ENCODE results near the gene KCNT2.

The KCNT2 gene

GRCh38 chr1:196380316-196380715 is 227.9 kb downstream of the KCNT2 start:
- no peak for DNase-seq (ENCODE audit: low spot score)
- TF ChIP-seq CTCF (IDR thresholded peaks at IDR 0.05; ENCODE audit: extremely low read depth, insufficient read depth, missing control alignments) = no peak
- in situ Hi-C loops (cut with MboI; ENCODE audit: low pct_unique_long_range_greater_than_20kb, low sequenced_read_pairs, unreplicated experiment) = no loop called here

DNA sequence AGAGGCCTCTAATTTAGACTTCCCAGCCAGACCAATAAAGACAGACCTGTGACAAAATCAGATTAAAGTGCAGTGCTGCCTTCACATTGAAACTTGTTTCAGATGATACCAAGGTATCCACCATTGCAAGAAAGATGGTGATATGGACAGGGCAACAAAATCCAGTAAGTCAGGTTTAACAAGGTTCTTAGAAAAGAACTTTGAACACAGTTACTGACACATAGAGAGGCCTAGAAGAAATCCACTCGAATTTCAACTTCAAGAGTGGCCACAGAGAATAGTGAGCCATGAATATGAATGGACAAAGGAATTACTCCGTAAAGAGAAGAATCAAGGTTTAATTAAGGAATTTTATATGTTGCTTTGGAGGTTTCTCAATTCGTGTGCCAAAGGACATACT is 230.4 kb downstream of the KCNT2 start:
- no peak for TF ChIP-seq CTCF (IDR thresholded peaks at IDR 0.05; ENCODE audit: extremely low read depth, insufficient read depth, missing control alignments)
- in situ Hi-C loops (cut with MboI; ENCODE audit: low pct_unique_long_range_greater_than_20kb, low sequenced_read_pairs, unreplicated experiment) = no loop called here
- DNase-seq (ENCODE audit: low spot score) = no peak

DNA sequence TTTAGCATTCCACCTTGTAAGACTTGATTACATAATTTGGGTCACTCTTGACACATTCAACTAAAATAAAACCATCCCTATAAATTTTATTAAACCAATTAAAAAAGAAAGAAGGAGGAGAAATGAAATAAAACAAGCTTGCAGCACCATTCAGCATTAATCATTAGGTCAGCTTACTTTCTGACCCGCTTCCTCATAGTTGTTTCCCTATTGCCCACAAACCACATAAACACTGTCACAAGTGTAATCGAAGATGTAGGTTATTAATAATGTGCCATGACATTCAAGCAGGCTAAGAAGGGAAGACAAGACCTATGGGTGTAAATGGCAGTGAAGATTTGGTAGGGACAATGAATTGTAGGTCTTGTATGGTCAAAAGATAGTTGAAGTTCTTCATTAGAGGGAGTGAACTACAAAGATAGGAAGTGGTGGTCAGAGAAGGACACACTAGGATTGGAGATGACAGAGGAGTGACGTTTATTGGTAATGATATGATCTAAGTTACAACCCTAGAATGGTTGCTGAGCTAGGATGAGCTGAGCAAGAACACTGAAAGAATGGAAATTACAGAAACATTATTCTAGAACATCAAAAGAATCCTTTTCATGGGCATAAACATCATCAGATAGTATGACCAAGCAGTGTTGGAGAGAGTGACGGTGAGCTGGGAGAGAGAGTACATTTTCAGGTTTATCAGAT is 231.5 kb downstream of the KCNT2 start:
- in situ Hi-C loops (cut with MboI; ENCODE audit: low pct_unique_long_range_greater_than_20kb, low sequenced_read_pairs, unreplicated experiment) = no loop called here

GRCh38 chr1:196373798-196374197 is 234.4 kb downstream of the KCNT2 start:
- TF ChIP-seq CTCF (IDR thresholded peaks at IDR 0.05; ENCODE audit: extremely low read depth, insufficient read depth, missing control alignments) = no peak
- in situ Hi-C loops (cut with MboI; ENCODE audit: low pct_unique_long_range_greater_than_20kb, low sequenced_read_pairs, unreplicated experiment) = no loop called here
- DNase-seq (ENCODE audit: low spot score) = no peak

More for the DNA sequence above, 231.5 kb downstream of the KCNT2 start:
- TF ChIP-seq CTCF (IDR thresholded peaks at IDR 0.05; ENCODE audit: extremely low read depth, insufficient read depth, missing control alignments) = no peak
- no peak for DNase-seq (ENCODE audit: low spot score)

- in situ Hi-C loops (cut with MboI; ENCODE audit: low pct_unique_long_range_greater_than_20kb, low sequenced_read_pairs, unreplicated experiment) = no loop called here
- peak; percentile 13 for DNase-seq (ENCODE audit: low spot score)
- peak; percentile 40 for TF ChIP-seq CTCF (IDR thresholded peaks at IDR 0.05; ENCODE audit: extremely low read depth, insufficient read depth, missing control alignments)
Observed at GRCh38 chr1:196372896-196373536, 235.2 kb downstream of the KCNT2 start.

DNA sequence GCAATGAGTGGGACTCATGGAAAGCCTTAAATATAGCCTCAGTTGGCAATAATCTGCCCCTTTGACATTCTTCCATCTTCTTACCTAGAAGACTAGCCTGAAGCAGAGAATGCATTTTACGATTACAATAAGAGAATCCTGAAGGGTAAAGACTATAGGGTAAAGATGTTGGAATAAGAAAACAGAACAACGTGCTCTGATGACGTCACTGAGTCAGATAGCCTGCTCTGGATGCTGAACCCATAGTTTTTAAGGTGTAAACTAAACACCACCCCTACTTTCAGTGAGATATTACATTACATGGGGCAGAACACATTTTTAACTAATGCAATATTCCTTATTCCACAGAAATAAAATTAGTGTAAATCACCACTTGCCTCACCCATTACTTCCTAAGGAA is 240.4 kb downstream of the KCNT2 start:
- no peak for TF ChIP-seq CTCF (IDR thresholded peaks at IDR 0.05; ENCODE audit: extremely low read depth, insufficient read depth, missing control alignments)
- in situ Hi-C loops (cut with MboI; ENCODE audit: low pct_unique_long_range_greater_than_20kb, low sequenced_read_pairs, unreplicated experiment) = no loop called here

More for the DNA sequence above, 240.4 kb downstream of the KCNT2 start:
- no peak for DNase-seq (ENCODE audit: low spot score)
